Upper lobe of left lung (tissue), 4 donors: ENCODE data around the gene PTPN2.

Experiments used
- CTCF ChIP-seq, 6 experiments: fragments of 450-650 bp in 4 of 6; fragments of 200-600 bp in 2 of 6; sonication (generic) in 2 of 6; IDR thresholded peaks; one replicate each; pipeline ENCODE4 v1.5.1; 2016 to 2019; ENCODE audit warnings: antibody characterized with exemption in 6 of 6
- POLR2A ChIP-seq, 4 donors: fragments of 450-650 bp; IDR thresholded peaks; one replicate each; pipeline ENCODE4 v1.5.1; 2016 to 2017; ENCODE audit warnings: antibody characterized with exemption in 4 of 4, mild to moderate bottlenecking in 2 of 4

GRCh38 chr18:12744103-12744502 lies 139.9 kb downstream of the PTPN2 start:
- TF ChIP-seq POLR2A (IDR thresholded peaks at IDR 0.05) (no peak), CTCF (IDR thresholded peaks at IDR 0.05) (peak in 5 of 6 experiments; percentile 25 to 66 (median 54))
